ENCODE measurements around the gene ZNF787. TPM values are rescaled to one million over a fixed set of nuclear protein-coding genes. Genes with fewer than 3 reads are reported as not detected.

Gene ZNF787
- 26.7 and 32.0 TPM in 2 replicates for total RNA-seq

GRCh38 chr19:56121180-56122167 lies at the start of gene ZNF787:
TSS of gene ZNF787 (minus strand) at chr19:56121295. CDS start at chr19:56103217, 18,078 bp downstream.

GRCh38 chr19:56140583-56141416 lies 19.7 kb upstream of the ZNF787 start, which contains the start of gene ZNF444:
TSS of gene ZNF444 (plus strand) at chr19:56141287. CDS start at chr19:56146912, 5,625 bp downstream.

Small RNA genes lying within 50 kb of the gene (small RNA-seq; reads per million reads assigned to genes)
- gene AC024580.2 (not detected), gene RF00019 (not detected)

Other genes with a start within 250 kb of the ZNF787 start
- gene NLRP13, start 189.0 kb downstream of the ZNF787 start, total RNA-seq, result not detected in 2 replicates
- not detected in 2 replicates for gene NLRP8, start 173.5 kb downstream of the ZNF787 start, total RNA-seq
- not detected in 2 replicates for gene NLRP5, start 134.5 kb downstream of the ZNF787 start, total RNA-seq
- gene ZNF444, start 20.0 kb upstream of the ZNF787 start, total RNA-seq, result 15.7 and 17.8 TPM in 2 replicates
- gene GALP, start 54.7 kb upstream of the ZNF787 start, total RNA-seq, result not detected in 2 replicates
- 0.11 TPM in 1 of 2 replicates, not detected in the other for gene ZSCAN5B, start 76.5 kb upstream of the ZNF787 start, total RNA-seq
- gene ZSCAN5C, start 81.0 kb upstream of the ZNF787 start, total RNA-seq, result not detected in 2 replicates
- not detected in 2 replicates for gene EDDM13, start 151.5 kb upstream of the ZNF787 start, total RNA-seq
- gene ZSCAN5A, start 193.5 kb upstream of the ZNF787 start, total RNA-seq, result 7.5 and 13.2 TPM in 2 replicates